Measurements from ENCODE around the gene LEMD2.

The LEMD2 gene

DNA sequence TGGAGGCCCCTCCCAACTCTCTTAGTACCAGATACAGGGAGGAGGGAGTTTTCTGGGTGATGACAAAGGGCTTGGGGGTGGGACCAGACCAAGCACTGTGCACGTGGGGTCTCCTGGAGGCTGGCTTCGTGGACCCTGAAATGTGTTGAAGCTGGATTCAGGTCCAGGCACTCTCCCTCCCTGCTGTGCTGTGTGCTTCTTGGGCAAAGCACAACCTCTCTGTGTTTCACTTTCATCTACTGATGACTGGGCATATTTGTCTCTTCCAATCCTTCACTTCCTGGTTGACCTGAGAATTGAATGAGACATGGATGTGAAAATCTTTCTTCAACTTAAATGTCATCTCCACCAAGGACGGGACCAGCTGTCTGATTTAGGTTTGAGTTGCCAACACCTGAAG lies 29.4 kb upstream of the LEMD2 start:
- TF ChIP-seq, protein P1, sequence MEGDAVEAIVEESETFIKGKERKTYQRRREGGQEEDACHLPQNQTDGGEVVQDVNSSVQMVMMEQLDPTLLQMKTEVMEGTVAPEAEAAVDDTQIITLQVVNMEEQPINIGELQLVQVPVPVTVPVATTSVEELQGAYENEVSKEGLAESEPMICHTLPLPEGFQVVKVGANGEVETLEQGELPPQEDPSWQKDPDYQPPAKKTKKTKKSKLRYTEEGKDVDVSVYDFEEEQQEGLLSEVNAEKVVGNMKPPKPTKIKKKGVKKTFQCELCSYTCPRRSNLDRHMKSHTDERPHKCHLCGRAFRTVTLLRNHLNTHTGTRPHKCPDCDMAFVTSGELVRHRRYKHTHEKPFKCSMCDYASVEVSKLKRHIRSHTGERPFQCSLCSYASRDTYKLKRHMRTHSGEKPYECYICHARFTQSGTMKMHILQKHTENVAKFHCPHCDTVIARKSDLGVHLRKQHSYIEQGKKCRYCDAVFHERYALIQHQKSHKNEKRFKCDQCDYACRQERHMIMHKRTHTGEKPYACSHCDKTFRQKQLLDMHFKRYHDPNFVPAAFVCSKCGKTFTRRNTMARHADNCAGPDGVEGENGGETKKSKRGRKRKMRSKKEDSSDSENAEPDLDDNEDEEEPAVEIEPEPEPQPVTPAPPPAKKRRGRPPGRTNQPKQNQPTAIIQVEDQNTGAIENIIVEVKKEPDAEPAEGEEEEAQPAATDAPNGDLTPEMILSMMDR (IDR thresholded peaks at IDR 0.05; ENCODE audit: borderline replicate concordance, control extremely low read depth, extremely low read depth, insufficient read depth, missing control alignments), result no peak
- DNase-seq (ENCODE audit: low spot score), result no peak
- in situ Hi-C loops (cut with MboI; ENCODE audit: low sequenced_read_pairs, unreplicated experiment), result no loop called here

DNA sequence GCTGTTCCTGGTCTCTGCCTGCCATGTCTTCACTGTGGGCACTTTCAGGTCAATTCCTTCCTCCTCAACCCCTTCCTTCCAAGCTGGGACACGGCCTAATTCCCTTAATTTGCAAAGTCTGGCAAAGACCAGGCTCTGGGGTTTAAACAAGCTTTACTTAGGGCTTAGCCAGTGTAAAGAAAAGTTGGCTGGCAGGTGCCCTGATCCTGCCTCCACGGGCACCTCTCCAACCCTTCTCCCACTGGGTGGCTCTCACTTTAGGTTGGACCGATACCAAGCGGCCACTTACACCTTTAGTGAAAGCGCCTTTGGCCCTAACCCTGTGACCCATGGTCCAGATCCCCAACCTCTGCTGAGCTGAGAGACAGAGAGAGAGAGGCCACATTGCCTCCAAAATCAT lies 28.6 kb upstream of the LEMD2 start:
- in situ Hi-C loops (cut with MboI; ENCODE audit: low sequenced_read_pairs, unreplicated experiment), result no loop called here

DNA sequence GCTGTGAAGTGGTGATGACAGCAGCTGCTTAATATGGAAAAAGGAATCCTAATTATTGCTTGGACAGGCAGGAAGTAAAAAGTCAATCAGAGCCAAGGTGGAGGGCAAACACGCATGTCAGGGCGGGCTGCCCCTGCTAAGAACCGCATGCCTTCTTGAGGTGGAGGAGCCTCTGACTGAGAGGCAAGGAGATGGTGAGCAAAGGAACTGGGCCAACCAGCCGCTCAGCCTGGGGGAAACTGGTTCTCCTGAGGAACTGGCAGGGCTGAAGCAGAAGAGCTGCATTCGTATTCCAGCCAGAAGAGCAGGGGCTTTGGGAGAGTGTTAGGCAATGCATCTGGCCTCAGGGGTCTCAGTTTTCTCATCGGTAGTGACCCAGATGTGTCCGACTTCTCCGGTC lies 28.0 kb upstream of the LEMD2 start:
- in situ Hi-C loops (cut with MboI; ENCODE audit: low sequenced_read_pairs, unreplicated experiment), result no loop called here
- no peak for DNase-seq (ENCODE audit: low spot score)
- TF ChIP-seq, protein P1 (IDR thresholded peaks at IDR 0.05; ENCODE audit: borderline replicate concordance, control extremely low read depth, extremely low read depth, insufficient read depth, missing control alignments), result no peak

More for the DNA sequence above, 28.6 kb upstream of the LEMD2 start:
- TF ChIP-seq, protein P1 (IDR thresholded peaks at IDR 0.05; ENCODE audit: borderline replicate concordance, control extremely low read depth, extremely low read depth, insufficient read depth, missing control alignments), result no peak
- no peak for DNase-seq (ENCODE audit: low spot score)

GRCh38 chr6:33815854-33816253 lies 26.9 kb upstream of the LEMD2 start:
- in situ Hi-C loops (cut with MboI; ENCODE audit: low sequenced_read_pairs, unreplicated experiment), result no loop called here
- TF ChIP-seq, protein P1 (IDR thresholded peaks at IDR 0.05; ENCODE audit: borderline replicate concordance, control extremely low read depth, extremely low read depth, insufficient read depth, missing control alignments), result no peak
- DNase-seq (ENCODE audit: low spot score), result peak; percentile 60

DNA sequence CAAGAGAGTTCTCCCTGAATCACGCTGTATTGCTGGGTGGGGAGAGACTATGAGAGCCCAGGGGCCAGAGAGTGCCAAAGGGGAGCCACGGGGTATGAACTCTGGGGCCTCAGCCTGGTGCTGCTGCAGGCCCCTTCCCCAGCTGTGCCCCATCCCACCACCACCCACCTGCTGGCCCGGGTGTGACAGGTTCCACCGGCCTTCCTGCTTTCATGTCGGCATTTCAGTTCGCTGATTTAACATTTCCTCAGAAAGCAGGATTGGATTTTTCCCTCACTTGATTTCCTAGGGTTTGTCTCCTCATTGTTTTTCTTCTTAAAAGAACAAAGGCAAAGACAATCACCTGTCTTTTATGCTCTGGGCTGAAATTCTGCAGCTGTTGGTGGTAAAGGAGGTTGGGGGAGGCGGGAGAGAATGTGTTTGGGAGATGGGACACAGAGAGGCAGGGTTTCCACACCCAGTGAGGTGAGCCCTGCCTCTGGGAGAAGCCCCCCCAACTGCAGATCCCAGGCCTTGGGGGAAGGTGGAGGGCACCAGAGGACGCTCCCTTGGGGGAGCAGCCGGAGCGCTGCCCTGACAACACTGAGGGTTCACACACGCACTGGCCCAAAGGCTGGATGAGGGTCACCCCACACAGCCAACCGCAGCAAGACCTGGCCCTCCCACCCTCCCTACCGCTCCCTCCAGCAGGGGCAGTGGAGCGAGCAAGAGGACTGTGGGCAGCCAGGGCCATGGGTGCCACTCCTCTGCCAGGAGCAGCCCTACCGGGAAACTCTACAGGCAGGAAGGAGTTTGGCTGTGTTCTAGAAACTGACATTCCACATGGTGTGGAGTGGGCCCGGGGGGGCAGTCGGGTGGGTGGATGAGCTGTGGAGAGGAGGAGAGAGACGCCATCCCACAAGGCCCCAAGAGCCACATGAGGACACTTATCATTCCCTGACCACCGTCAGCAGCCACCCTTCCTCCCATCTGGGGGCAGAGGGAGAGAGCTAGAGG lies 25.4 kb upstream of the LEMD2 start:
- in situ Hi-C loops (cut with MboI; ENCODE audit: low sequenced_read_pairs, unreplicated experiment), result no loop called here
- no peak for DNase-seq (ENCODE audit: low spot score)
- TF ChIP-seq, protein P1 (IDR thresholded peaks at IDR 0.05; ENCODE audit: borderline replicate concordance, control extremely low read depth, extremely low read depth, insufficient read depth, missing control alignments), result no peak

DNA sequence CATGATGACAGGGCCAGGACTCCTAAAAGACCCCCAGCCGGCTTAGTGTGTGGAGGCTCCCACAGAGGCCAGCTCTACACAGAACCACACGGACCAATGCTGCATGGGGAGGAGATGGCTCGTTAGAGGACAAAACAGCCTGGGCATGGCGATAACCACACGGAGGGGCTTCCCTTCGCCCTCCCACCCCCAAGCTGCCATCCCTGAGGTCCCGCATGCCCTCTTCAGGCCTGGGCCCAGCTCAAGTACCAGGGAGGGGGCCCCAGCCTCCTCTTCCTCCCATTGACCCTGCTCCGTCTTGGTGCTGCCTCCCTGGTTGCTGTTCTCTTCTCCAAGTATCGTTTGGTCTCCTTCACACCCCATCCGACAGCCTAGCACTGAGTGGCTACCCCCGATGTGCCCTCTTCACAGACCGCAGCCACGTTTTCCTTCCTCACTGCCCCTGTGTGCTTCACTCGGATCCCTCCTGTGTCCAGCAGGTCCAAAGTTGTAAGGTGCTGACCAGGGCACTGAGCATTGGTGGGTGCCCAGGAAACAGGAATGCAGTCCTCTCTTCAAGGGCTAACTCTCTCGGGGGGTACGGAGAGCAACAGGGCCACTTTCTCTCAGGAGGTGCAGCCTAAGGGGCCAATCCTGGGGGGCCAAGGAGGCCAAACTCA lies 24.4 kb upstream of the LEMD2 start:
- in situ Hi-C loops (cut with MboI; ENCODE audit: low sequenced_read_pairs, unreplicated experiment), result no loop called here
- no peak for DNase-seq (ENCODE audit: low spot score)

More for the DNA sequence above, 24.4 kb upstream of the LEMD2 start:
- TF ChIP-seq, protein P1 (IDR thresholded peaks at IDR 0.05; ENCODE audit: borderline replicate concordance, control extremely low read depth, extremely low read depth, insufficient read depth, missing control alignments), result no peak

All from GM13976 (cell line).